Daoy (cell line): ENCODE measurements around the gene LZTS2. TPM values are rescaled to one million over a fixed set of nuclear protein-coding genes. Genes with fewer than 3 reads are reported as not detected.

ENCODE experiments used
- DNase-seq: peaks from one replicate; pipeline ENCODE4 v3.0.0-alpha.2; 2015; ENCODE audit warnings: low read depth
- total RNA-seq: library from RNA; depleted of rRNA; stranded (reverse); fragments of >200 nt; shearing (Covaris generic); gene quantifications from 2 replicates; pipeline ENCODE4 v1.2.3, GENCODE V29; 2014

The LZTS2 gene
- total RNA-seq, 1 experiment from 2014 or later, result 25.3 TPM

GRCh38 chr10:100998991-100999741, 442 bp upstream of the LZTS2 start:
- DNase-seq, result peak; percentile 71

DNA sequence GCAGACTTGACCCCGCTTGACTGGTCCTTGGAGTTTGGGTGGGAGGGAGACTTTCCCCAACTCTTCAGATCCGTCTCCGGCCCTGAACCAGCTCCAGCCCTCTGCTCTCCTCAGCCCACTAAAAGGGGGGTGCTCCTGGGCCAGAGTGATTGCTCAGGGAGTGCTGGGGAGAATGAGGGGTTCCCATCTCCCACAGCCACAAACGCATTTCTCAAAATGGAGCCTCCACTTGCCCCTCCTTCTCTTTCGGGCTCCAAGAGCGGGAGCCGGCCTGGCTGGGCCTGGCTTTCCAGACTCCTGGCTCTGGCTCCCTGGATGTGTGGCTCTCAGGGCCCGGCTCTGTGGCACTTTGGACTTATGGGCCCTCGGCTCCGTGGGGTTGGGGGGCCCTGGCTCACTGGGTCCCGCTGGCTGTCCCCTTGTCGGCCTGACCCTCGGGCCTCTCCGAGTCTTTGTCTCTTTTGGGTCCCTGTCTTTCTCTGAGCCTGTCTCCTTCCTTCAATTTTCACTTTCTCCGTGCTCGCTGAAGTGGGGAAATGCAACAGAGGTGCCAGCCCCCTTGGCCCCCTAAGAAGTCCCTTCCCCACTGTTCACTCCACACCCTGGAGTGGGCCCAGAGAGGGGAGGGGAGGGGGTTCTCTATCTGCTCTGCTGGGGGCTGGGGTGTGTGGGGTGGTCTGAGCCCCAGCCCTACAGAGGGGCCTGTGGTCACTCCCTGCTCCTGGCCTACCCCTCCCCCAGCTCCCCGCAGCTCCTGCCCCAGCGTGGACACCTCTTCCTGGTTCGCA, 713 bp downstream of the LZTS2 start:
- peak; percentile 33 for DNase-seq

- DNase-seq, result peak; percentile 61
These were observed 1.5 kb downstream of the LZTS2 start for GRCh38 chr10:101000915-101001658.

DNA sequence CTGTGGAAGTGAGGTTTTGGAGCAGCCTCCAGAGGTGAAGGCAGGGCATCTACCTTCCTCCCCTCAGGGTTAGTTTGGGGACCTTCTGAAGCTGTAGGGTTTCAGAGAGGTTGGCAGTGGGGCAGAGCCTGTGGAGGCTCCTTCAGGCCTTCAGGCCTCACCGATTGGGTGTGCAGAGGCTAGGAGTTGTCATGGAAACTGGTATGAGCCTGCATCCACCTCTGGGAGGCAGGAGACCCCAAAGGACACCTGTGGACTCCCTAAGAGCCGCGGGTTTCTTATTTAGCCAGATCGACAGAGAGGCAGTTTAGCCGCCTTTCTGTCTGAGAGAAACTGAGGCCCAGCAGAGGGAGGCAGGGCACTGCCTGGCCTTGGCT, 2.0 kb downstream of the LZTS2 start:
- DNase-seq, result no peak

DNA sequence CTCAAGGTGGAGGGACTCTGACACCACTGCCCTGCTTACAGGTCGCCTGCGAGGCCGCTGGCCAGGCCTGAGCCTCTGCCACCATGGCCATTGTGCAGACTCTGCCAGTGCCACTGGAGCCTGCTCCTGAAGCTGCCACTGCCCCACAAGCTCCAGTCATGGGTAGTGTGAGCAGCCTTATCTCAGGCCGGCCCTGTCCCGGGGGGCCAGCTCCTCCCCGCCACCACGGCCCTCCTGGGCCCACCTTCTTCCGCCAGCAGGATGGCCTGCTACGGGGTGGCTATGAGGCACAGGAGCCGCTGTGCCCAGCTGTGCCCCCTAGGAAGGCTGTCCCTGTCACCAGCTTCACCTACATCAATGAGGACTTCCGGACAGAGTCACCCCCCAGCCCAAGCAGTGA, 2.8 kb downstream of the LZTS2 start:
- no peak for DNase-seq

GRCh38 chr10:101003639-101004206, 4.1 kb downstream of the LZTS2 start:
- no peak for DNase-seq

DNA sequence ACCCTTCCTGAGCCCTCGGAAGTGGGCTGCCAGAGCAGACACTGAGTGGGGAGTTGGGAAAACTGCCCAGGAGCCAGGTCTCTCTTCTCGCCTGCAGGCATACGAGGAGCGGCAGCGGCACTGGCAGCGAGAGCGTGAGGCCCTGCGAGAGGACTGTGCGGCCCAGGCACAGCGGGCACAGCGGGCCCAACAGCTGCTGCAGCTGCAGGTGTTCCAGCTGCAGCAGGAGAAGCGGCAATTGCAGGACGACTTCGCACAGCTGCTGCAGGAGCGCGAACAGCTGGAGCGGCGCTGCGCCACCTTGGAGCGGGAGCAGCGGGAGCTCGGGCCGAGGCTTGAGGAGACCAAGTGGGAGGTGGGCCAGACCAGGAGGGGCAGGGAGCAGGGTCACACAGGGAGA, 5.8 kb downstream of the LZTS2 start:
- no peak for DNase-seq

DNA sequence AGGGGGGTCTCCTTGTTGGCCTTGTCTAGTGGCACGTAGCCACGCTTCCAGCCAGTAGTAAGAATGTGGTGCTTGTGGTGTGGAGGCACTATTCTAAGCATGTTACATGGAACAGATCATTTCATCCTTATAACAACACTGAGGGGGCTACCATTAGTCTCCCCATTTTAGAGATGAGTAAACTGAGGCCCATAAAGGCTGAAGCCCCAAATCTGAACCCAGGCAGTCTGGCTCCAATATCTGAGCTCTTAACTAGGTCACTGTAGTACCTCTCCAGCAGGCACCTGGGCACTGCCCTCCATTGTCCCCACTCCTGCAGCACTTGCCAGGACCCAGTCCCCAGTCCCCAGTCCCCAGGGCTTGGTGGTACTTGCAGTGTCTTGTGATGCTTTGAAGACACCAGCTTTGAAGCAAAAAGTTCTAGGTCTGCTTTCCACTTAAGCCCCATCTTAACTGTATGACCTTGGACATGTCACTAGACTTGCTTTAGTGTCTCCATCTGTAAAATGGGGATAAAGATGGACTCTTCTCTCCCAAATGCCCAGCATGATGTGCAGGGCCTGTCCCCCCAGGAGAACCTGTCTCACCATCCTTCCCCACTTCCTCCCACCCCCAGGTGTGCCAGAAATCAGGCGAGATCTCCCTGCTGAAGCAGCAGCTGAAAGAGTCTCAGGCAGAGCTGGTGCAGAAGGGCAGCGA, 6.4 kb downstream of the LZTS2 start:
- DNase-seq, result no peak

- DNase-seq, result no peak
These were observed 7.0 kb downstream of the LZTS2 start for GRCh38 chr10:101006593-101007098.

- DNase-seq, result no peak
These were observed 7.6 kb downstream of the LZTS2 start for GRCh38 chr10:101007099-101007711.

- DNase-seq, result no peak
These were observed 8.6 kb downstream of the LZTS2 start for GRCh38 chr10:101007915-101008822.

GRCh38 chr10:101008823-101009423, 9.3 kb downstream of the LZTS2 start:
- DNase-seq, result no peak

- no peak for DNase-seq
These were observed 10.7 kb downstream of the LZTS2 start for GRCh38 chr10:101010329-101010728.

GRCh38 chr10:101011517-101012423, 12.2 kb downstream of the LZTS2 start:
- DNase-seq, result no peak

DNA sequence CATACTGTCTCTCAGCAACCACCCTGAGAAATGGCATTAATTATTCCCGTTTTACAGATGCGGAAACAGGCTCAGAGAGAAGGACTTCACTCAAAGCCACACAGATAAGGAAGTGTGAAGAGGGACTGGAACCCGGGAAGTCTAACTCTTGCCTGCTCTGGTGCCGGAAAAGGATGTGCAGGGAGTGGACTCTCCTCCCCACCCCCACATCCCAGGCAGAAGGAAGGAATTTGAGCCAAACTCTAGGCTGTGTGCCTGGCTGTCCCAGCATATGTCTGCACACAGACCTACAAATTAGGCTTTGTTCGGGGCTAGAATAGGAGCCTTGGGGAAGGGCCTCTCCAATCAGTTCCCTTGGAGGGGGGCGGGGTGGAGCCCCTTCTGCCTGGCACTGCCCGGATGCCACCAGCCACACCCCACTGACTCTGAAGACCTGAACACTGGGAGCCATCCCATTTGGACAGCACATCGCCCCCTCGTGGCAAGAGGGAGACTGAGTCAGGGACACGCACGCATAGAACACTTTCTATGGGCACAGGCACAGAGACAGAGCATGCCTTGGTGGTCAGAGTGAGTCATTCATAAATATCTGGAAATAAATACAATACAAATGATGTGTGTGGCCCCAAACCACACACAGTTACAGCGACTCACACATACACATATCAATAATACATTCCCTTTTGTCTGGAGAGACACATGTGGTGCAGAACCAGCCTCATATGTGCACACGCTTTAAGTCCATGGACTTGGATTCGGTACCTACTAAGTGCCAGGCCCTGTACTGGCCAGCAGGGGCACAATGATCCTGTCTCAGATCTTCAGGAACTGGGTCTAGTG, 13.1 kb downstream of the LZTS2 start:
- peak; percentile 90 for DNase-seq

- DNase-seq, result no peak
These were observed 13.8 kb downstream of the LZTS2 start for GRCh38 chr10:101013365-101013825.

DNA sequence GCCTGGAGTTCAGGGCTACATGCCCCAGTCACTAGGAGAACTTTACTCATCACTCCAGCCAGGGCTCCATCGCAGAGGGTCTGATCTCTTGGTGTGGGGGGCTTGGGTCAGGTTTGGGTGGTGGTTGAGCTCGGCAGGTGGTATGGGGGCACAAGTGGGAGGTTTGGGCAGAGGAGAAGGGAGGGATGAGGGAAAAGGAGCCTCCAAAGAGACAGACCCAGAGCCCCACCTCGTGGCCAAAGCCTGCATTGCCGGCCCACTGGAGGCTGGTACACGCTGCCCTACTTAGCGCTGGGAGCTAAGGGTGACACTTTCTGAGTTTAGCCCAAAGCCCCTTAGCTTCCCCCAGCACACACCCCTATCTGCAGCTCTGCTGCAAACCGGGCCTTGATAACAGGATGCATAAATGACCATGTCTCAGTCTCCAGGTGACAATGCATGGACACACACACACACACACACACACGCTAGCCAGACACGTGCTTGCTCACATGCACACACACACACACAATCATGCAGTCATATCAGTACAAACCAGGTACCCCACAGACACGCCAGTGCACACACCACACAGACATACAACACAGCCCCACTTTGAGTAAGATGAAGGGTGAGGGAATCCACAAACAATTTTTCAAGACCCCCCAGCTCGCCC, 14.7 kb downstream of the LZTS2 start:
- DNase-seq, result peak; percentile 65
